HG03460 (cell line): Measurements from ENCODE around the gene GUCY1B1.
"Not testable (repeated sequence)": the region's sequence is repeated elsewhere in the genome, so short reads cannot be mapped to it uniquely, and the experiment has no call there.

Source experiments
- ATAC-seq: cut with Tn5 transposase; IDR thresholded peaks from one replicate; pipeline ENCODE4 v1.9.1; 2021; ENCODE audit not compliant: unreplicated experiment

GUCY1B1 gene

DNA sequence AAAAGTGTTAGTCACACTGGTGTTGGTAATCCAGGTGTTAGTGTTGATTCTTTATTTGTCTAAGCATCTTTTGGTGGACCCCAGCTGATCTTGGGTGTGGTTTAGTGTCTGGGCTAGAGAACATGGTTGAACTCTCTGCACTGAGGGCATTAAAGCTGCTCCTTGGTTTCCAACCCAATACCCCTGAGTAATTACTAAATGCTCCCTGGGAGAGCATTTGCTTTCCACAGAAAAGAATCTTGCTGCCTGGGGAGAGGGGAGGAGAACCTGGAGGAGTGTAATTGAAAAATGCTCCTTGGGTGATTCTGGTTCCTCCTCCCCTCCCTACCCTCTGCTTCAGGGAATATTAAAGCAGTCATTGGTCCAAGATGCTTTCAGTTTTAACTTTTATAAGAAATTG lies 3.1 kb downstream of the GUCY1B1 start:
- ATAC-seq, result no peak

- no peak for ATAC-seq
Measured at GRCh38 chr4:155762334-155762733, 3.5 kb downstream of the GUCY1B1 start.

- ATAC-seq, result no peak
Measured at GRCh38 chr4:155763551-155763950, 4.7 kb downstream of the GUCY1B1 start.

GRCh38 chr4:155765149-155765548 lies 6.3 kb downstream of the GUCY1B1 start:
- no peak for ATAC-seq

DNA sequence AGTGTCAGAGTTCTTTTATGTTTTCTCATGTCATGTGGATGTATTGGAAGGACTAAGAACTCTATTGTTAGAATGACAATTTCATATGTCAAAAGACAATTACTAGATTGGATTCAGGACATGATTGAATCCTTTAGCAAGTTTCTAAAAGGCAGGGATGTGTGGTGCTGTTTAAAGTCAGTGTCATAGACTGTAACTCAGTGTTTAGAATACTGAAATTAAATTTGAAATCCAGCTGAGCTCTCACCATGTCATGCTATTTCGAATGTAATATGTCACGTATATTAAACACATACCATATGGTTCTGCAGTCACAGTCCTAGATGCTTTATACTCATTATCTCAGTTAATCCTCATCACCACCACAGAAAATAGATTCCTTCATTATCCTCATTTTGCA lies 7.8 kb downstream of the GUCY1B1 start:
- no peak for ATAC-seq

- no peak for ATAC-seq
Measured at GRCh38 chr4:155768370-155768769, 9.5 kb downstream of the GUCY1B1 start.

DNA sequence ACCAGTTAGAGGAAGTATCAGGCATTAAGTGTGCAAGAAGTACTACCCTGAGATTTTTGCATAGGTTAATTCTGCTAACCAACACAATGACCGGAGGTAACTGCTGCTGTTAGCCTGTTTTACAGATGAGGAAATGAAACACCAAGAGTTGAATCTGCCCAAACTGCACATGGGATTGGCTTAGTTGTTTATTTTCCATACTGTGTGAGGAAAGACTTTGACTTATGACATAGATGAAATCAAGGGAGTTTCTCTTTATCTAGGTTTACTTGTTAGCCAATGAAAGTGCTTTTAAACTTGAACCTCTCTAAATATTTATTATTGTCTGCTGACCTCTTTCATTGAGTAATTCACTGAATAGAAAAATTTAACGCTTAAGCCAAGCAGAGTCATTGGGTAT lies 10.3 kb downstream of the GUCY1B1 start:
- ATAC-seq, result no peak

DNA sequence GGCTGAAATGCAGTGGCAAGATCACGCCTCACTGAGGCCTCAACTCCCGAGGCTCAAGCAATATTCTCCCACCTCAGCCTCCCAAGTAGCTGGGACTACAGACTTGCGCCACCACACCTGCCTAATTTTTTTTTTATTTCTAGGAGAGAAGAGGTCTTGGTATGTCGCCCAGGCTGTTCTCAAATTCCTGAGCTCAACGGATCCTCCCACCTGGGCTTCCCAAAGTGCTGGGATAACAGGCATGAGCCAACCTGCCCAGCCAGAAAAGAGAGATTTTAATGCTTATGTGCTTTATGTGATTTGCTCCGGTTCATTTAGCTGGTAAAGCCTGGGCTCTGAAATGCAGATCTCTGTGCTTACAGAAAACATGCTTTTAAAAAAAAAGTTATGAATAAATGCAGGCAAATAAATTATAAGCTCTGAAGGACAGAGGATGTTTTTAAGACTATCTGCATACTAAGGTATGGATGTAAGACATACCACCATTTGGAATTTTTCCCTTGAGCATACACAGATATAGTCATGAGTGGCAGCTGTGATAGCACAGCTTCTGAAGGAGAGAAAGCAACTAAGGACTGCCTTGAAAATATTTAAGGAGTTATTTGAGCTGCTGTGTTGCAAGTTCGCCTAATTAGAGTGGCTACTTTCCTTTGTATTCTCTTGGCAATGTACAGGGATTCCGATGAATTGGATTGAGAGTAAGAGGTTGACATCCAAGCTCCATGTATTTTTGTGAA lies 13.8 kb downstream of the GUCY1B1 start:
- no peak for ATAC-seq

GRCh38 chr4:155773196-155773800 lies 14.5 kb downstream of the GUCY1B1 start:
- no peak for ATAC-seq

DNA sequence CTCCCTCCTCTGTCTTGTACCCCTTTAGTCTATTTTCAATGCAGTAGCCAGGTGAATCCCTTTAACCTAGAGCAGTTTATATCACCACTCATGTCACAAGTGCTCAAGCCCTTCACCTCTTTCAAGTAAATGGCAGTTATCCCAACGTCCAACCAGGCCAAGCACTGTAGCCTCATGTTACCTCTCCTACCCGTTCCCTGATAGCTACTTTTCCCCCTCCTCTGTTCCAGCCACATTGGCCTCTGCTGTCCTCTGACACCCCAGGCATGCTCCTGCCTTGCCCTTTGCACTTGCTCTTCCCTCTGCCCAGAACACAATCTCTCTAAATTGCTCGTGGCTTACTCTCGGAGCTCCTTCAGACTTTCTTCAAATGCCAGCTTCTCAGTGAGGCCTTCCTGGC lies 15.2 kb downstream of the GUCY1B1 start:
- no peak for ATAC-seq

DNA sequence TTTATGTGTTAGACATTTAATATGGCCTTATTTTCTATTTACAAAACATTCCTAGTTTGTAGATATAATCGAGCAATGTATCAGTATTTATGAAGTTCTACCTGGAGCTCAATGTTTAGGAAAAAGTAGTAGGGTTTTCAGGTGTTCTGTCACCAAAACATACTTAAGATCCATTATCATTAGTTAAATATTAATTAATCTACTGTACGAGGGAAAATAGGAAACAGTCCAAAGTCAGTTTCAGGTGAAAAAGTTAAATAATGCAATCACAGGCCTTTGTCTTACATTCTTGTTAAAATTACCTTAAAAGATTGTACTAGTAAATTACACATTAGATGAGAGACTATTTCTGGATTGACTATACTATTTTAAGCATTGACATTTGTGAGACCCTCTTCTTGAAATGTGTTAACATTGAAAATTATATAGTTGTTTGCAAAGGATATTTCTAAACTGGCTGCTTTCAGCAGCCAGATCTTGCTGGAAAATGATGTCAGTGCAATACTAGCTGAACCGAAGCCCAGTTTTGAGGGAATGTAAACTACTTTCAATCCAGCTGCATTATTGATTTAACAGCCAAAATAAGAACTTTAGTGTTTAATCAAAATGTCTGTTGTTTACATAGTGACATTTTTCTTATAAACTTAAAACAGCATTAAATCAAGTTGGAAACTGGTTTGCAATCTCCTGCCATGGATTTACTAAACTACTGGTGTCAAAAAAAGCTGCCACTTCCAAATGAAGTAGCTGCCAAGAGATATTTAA lies 19.3 kb downstream of the GUCY1B1 start:
- no peak for ATAC-seq

GRCh38 chr4:155780775-155781174 lies 22.0 kb downstream of the GUCY1B1 start:
- ATAC-seq, result no peak

DNA sequence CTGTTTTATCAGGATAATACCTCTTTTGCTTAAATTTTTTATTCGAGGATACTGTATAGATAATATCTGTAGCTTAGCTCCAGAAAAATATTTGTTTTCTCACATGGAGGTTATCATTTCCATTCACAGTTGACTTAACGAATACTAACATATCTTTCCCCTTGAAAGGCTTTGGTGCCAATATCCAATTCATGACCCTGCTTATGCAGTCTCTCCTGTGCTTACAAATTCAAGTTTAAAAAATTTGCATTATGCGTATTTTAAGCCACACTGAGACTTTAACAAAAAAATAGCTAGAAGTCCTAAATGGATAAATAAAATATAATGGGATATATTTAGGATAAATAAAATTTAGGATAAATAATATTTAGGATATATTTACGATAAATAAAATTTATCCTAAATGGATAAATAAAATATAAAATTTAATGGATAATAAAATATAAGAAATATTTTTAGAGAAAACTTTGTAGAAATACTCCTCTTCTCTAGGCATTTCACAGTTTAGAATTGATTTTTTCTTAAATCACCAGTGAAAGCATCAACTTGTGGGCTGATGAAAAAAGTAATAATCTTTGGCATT lies 22.5 kb downstream of the GUCY1B1 start:
- no peak for ATAC-seq

DNA sequence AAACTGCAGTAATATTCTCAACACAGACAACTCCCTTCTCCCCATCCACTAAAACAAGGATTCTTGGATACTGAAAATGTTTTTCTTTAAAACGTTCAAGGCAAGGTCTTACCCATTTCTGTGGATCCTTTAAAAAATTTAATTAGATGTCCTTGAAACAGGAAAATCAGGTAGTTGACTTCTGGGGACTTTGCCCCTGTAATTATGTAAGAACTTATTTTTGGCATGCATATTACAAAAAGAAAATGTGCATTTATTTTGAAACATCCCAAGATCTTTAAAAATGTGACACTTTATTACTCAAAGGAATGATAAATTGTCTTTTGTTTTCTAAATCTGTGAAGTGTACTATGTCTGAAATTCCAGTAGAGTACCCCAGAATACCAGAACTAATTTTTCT lies 25.8 kb downstream of the GUCY1B1 start:
- ATAC-seq, result no peak

- ATAC-seq, result no peak
Measured at GRCh38 chr4:155785828-155786227, 27.0 kb downstream of the GUCY1B1 start.

DNA sequence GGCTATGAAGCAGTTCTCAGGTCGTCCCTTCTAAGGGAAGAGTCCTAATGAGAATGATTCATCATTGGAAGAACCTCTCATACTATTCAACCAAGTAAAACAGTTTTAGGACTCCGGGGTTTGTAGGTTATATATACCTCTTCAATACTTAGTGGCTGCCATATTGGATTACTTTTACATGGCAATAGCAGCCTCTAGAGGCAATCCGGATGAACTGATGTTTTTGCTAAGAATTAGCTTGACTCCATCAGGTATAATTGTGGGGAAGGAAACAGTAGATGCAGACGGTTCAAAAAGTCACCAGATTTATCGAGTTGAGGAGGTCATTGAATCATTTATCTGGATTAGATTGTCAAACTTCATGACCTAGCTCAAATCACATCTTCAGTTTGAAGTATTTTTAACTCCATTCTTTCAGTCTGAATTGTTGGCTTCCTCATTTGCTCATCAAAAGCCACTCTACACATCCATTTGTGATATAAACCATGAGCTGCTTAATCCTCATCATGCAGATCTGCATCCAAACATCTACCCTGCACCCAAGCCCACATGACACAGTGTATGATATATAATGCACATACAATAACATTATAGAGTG lies 28.4 kb downstream of the GUCY1B1 start:
- peak; percentile 96 for ATAC-seq

DNA sequence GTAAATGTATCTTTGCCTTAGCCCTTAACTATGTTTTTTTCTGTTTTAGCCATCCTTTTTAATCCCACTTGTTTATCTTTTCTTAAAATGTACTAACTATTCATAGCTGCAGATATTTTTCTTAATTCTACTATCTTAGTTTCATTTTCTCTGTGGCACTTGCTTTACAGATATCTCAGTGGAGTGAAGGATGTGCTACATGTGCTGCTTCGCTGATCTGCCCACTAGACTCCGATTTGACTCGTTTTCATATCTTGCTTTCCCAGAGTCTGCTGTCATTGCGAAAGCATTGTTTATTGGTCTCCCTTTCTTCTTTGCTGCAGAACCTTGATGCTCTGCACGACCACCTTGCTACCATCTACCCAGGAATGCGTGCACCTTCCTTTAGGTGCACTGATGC lies 30.6 kb downstream of the GUCY1B1 start:
- ATAC-seq, result peak; percentile 54

GRCh38 chr4:155789982-155790381 lies 31.2 kb downstream of the GUCY1B1 start:
- no peak for ATAC-seq

GRCh38 chr4:155794589-155795236 lies 35.9 kb downstream of the GUCY1B1 start:
- ATAC-seq, result no peak

DNA sequence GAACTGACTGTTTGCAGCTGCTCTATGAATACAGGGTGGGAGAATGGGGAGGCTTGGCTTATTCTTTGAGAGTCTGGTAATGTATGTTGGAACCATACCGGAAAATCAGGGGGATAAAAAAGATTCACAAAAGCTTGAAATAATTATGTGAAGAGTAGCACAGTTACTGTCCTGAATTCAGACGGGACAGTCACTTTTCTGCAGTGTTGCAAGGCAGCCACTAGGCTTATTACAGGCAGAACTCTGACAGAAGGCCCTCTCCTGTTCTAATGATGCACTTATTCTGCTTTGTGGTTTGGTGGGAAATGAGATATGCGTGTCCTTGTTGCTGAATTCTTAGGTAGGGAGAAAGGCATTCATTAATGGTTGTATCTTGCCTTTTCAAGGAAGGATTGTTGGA lies 37.2 kb downstream of the GUCY1B1 start:
- ATAC-seq, result peak; percentile 70

DNA sequence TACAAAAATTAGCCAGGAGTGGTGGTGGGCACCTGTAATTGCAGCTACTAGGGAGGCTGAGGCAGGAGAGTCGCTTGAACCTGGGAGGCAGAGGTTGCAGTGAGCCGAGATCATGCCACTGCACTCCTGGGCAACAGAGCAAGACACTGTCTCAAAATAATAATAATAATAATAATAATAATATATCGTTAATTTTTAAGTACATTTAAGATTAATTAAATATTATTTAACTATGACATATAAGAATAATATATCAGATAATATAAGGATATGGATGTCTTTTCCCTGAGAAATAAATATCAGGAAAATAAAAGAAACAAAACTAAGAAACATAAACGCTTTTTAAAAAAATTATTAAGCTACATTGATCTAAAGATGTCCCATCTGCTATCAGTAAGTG lies 38.8 kb downstream of the GUCY1B1 start:
- not testable (repeated sequence) for ATAC-seq
